Posterior cingulate gyrus (tissue), 11 donors: ENCODE measurements around the gene SHB.

ENCODE experiments used
- DNase-seq, 10 donors: peaks; one replicate each; pipeline versions ENCODE4 v3.0.0 to v3.0.0-alpha.2; 2020 to 2021; ENCODE audit warnings: mixed read lengths in 3 of 10
- intact Hi-C: fragments of 100-400 bp; cut with DNase I; formaldehyde crosslinking; loops from one replicate; pipeline ENCODE4 v1.15.1; 2023

Gene SHB

GRCh38 chr9:37965676-37966345 is 103.2 kb downstream of the SHB start:
- intact Hi-C loops = loop anchor here (10.0 kb wide), 1 partner anchor 51 kb away; no protein-coding TSS in a partner anchor
- DNase-seq = peak in 2 of 10 donors; percentile 5 to 55

- intact Hi-C loops = loop anchor here (10.0 kb wide), 1 partner anchor 50 kb away; no protein-coding TSS in a partner anchor
These were observed 103.9 kb downstream of the SHB start for GRCh38 chr9:37965116-37965515.

GRCh38 chr9:37964740-37965081 is 104.3 kb downstream of the SHB start:
- DNase-seq = no peak
- intact Hi-C loops = loop anchor here (10.0 kb wide), 1 partner anchor 50 kb away; no protein-coding TSS in a partner anchor

More at GRCh38 chr9:37965116-37965515, 103.9 kb downstream of the SHB start:
- peak in 2 of 10 donors; percentile 55 to 74 for DNase-seq

- intact Hi-C loops = loop anchor here (10.0 kb wide), 1 partner anchor 49 kb away; no protein-coding TSS in a partner anchor
- peak; percentile 42 to 97 (median 81) for DNase-seq
These were observed 104.9 kb downstream of the SHB start for GRCh38 chr9:37963936-37964739.

GRCh38 chr9:37961351-37961750 is 107.7 kb downstream of the SHB start:
- DNase-seq = no peak
- intact Hi-C loops = loop anchor here (10.0 kb wide), 1 partner anchor 47 kb away; no protein-coding TSS in a partner anchor

- peak in 1 of 10 donors; percentile 14 for DNase-seq
- intact Hi-C loops = loop anchor here (10.0 kb wide), 1 partner anchor 46 kb away; no protein-coding TSS in a partner anchor
These were observed 108.4 kb downstream of the SHB start for GRCh38 chr9:37960631-37961030.

GRCh38 chr9:37959976-37960375 is 109.1 kb downstream of the SHB start:
- no peak for DNase-seq
- intact Hi-C loops = loop anchor here (10.0 kb wide), 1 partner anchor 45 kb away; no protein-coding TSS in a partner anchor

- peak in 2 of 10 donors; percentile 55 to 63 for DNase-seq
- intact Hi-C loops = no loop called here
These were observed 110.9 kb downstream of the SHB start for GRCh38 chr9:37958154-37958553.

GRCh38 chr9:37957664-37957953 is 111.4 kb downstream of the SHB start:
- no peak for DNase-seq
- intact Hi-C loops = no loop called here

GRCh38 chr9:37956904-37957663 is 111.9 kb downstream of the SHB start:
- intact Hi-C loops = no loop called here
- DNase-seq = peak in 1 of 10 donors; percentile 75

GRCh38 chr9:37956423-37956820 is 112.6 kb downstream of the SHB start:
- peak in 1 of 10 donors; percentile 60 for DNase-seq
- intact Hi-C loops = no loop called here

- peak in 2 of 10 donors; percentile 58 to 75 for DNase-seq
- intact Hi-C loops = no loop called here
These were observed 113.1 kb downstream of the SHB start for GRCh38 chr9:37955781-37956422.

- intact Hi-C loops = no loop called here
- DNase-seq = peak in 2 of 10 donors; percentile 8 to 58
These were observed 114.4 kb downstream of the SHB start for GRCh38 chr9:37954581-37954981.

GRCh38 chr9:37953775-37954437 is 115.1 kb downstream of the SHB start:
- peak in 2 of 10 donors; percentile 59 for DNase-seq
- intact Hi-C loops = no loop called here

- intact Hi-C loops = no loop called here
- DNase-seq = peak in 2 of 10 donors; percentile 25 to 55
These were observed 115.7 kb downstream of the SHB start for GRCh38 chr9:37953206-37953774.

- intact Hi-C loops = no loop called here
- DNase-seq = peak in 2 of 10 donors; percentile 56 to 81
These were observed 116.3 kb downstream of the SHB start for GRCh38 chr9:37952731-37953130.

- intact Hi-C loops = no loop called here
- peak in 2 of 10 donors; percentile 38 to 77 for DNase-seq
These were observed 117.2 kb downstream of the SHB start for GRCh38 chr9:37951671-37952449.

- intact Hi-C loops = no loop called here
- DNase-seq = peak in 2 of 10 donors; percentile 50 to 62
These were observed 118.5 kb downstream of the SHB start for GRCh38 chr9:37950561-37950960.
